ENCODE data around the gene HOXA2.

Gene HOXA2

DNA sequence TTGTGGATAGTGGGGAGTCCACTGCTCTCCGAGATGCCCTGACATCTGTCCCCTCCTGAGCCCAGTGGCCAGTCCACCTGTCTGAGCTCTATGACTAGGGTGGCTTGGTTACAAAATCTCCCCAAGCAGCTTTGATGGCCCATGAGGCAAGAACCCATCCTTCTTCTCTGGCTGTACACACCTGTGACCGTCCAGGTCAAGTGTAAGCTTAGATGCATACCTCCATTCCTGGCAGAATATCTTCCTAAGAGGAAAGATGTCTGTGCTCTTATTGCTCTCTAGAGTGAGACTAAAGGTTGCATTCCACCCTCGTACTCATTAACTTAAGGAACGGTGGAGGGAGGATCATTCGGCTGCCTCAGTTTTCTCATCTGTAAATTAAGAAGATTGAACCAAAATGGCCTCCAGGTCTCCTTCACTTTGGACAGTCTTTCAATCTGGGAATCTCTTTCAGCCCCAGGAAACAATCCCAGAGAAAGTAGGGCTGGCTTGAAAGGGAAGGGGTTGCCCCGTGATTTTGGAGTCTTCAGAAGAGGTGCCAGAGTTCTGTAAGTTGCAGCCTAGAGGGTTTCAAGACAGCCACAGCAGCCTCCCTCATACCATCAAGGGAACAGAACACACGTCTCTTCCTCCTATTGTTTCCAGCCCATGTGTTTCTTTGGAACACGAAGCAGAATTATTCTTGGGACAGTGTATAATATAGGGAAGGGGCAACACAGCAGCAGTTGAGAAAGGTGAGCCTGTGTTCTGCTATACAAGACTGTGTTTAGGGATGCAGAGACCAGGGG lies 22.6 kb upstream of the HOXA2 start:
- DNase-seq: no peak

GRCh38 chr7:27124096-27124901 lies 21.8 kb upstream of the HOXA2 start:
- DNase-seq: no peak

GRCh38 chr7:27123477-27124053 lies 21.1 kb upstream of the HOXA2 start:
- DNase-seq: no peak

GRCh38 chr7:27123007-27123476 lies 20.6 kb upstream of the HOXA2 start:
- no peak for DNase-seq

- no peak for DNase-seq
Observed at GRCh38 chr7:27122077-27122910, 19.8 kb upstream of the HOXA2 start.

GRCh38 chr7:27121684-27122076 lies 19.2 kb upstream of the HOXA2 start:
- DNase-seq: no peak

GRCh38 chr7:27119412-27119911 lies 17.0 kb upstream of the HOXA2 start:
- no peak for DNase-seq

DNA sequence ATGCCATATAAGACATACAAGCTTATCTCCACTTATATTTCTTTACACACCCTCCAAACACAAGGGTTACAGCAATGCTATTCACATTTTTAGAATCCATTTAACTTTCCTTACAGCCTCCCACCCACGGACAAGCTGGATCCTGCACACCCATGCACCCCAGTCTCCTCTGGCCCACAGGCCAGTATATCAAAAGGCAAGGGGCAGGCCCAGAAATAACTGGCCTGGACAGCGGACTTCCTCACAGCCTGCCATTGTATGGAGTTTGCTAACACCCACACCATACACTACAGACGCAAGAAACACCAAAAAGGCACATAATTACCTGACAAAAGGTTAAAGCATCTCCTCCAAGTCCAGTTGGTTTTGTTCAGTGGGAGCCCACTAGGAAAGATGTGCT lies 16.1 kb upstream of the HOXA2 start:
- no peak for DNase-seq

DNA sequence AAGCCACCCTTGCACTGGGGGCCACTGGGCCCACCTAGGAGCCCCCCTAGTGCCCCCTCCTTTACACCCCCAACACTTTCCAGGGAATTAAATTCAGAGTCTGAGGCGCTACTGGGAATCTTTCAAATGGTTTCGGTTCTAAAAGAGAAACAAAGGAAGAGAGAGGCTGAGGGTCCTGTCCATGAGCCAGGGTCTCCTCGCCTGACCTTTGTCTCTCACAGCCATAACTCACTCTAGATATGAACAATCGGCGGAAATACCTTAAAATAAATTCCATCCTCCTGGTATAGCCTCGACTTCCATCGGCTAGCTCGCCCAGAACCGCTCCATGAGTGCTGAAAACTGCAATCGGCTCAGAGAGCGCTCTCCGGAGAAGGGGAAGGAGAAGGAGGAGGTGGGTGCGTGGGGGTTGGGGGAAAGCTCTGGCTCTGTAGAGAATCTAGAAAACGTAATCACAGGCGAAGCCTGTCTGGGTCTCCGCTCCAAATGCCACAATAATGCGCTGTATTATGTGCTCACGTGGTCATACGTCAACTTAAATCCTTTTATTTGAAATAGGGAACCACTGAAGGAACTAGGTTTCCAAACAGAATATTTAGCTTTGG lies 15.5 kb upstream of the HOXA2 start:
- no peak for DNase-seq

GRCh38 chr7:27116962-27117886 lies 14.7 kb upstream of the HOXA2 start:
- no peak for DNase-seq

DNA sequence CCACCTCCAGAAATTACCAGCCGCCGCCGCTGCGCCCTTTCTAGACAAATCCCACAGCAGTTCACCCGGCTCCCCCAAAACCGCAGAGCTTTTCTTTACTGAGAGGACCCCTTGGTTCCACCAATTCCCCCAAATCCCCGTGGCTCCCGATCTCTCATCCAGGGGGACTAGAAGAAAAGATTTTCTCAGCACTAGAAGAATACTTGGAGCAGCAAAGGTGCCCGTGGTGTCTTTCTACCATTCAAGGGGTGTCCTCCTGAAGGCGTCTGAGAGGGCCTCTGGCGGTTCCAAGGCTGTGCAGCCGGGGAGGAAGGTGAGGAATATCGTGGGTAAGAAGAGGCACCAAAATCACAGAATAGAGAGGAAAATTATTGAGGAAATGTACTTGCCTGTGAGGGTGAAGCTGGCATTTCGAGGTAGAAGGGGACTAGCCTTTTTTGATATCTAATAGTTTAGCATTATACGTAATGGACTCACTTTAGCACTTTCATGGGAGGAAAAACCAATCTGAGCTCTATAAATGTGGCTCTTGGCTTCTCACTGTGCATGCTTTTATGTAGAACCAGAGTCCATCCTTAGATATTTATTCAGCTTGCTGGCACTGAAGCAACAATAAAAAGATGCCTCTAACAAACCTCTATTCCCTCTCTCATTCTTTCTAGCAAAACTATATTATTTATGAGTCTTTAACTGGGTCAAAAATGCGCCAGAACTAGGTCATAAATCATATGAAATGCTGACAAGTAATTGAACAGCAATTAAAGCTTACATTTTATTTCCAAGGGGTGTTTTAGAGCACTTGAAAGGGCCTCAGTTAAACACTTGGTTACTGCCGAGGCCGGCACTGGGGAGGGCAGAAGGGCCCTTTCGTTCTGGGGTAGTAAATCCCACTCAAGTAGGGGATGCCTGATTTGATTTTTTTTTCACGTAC lies 13.8 kb upstream of the HOXA2 start:
- DNase-seq: no peak

DNA sequence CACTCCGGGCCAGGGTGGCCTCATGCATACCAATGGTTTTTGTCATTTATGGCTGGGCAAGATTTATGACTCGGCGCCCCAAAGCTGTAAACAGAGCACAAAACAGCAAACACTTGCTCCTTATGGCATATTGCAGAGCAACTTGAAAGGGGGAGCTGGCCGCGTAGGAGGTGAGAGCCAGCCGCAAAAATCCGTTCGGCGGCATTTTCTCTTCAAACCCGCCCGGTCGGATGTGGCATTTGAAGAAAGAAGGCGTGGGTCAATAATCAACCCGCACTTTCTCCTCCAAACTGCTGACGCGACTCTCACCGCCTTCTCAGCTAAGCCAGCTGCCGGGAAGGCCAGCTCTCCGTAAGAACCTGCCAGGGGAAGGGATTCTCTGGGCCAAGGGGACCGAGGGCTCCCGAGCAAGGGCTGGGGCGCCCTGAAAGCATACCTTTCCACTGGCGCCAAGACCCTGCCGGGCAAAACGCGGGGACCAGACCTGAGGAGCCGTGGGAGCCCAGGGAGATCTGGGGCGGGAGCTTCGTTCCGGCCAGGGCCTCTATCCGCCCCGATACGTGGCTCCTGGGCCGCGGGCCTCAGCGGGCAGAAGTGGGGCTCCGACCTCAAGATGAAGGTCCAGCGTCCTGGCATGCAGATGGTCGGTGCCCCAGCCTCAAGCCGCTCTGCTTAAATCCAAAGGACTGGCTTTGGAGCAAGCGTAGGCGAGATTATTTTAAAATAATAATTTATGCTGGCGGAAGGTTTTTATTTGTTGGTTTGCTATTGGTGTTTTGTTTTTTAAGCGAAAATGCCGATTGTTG lies 12.9 kb upstream of the HOXA2 start:
- DNase-seq: no peak

DNA sequence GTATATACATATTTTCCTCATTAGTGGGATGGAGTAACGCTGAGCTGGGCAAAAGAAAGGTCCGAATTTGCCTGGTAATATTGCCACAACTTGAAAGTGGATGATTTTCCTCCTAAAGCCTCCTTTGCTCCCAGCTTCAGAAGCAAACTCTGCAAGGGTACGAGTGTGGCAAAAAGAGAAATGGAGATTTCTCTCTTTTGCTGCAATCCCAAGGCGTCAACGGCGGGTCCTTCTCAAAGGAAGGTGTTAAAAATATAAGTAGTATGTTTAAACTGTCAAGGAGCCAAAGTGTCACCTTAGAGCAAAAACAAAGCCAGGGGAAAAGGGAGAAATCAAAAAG lies 12.4 kb upstream of the HOXA2 start:
- DNase-seq: no peak

GRCh38 chr7:27113991-27114769 lies 11.7 kb upstream of the HOXA2 start:
- no peak for DNase-seq

DNA sequence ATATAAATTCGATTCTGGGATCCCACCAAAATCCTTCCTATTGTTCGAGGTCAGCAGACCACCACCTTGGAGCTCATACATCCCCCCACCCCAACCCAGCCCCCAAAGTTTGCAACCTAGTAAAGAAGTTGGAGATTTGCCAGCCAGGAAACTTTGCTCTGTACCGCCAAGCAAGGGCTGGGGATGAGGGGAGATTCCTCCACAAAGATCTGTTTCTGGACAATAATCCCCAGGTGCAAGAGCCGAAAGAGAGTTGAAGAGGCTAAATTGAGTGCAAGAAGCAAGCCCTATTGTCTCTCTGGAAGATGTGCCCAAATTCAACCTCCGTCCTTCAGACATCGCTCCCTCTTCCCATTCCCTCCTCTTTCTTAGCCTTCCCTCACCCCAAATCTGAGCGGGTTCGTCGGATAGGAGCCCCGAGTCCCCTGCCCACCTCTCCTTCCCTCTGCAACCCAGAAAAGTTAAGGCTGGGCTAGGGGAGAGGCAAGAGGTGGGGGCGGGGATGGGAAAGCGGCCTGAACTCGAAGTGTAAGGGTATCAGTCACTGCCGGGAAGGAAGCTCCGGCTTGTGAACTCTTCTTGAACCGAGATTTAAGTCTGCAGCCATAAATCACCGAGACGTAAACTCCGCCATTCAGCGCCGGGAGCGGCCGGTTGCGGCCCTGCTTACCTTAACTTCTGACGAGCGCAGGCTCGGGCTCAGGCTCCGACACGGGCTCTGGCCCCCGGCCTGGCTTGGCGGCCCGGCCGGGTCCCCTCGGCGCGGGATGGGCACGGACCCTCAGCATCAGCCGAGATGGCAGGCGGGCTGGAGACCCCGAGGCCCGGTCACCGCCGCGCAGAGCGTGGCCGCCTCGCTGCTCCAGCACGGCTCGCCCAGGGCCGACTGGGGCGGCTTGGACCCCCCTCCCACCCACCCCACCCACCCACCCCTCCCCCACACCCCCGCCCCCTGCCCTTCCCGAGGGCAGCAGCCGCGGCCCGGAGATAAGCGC lies 10.8 kb upstream of the HOXA2 start:
- no peak for DNase-seq

DNA sequence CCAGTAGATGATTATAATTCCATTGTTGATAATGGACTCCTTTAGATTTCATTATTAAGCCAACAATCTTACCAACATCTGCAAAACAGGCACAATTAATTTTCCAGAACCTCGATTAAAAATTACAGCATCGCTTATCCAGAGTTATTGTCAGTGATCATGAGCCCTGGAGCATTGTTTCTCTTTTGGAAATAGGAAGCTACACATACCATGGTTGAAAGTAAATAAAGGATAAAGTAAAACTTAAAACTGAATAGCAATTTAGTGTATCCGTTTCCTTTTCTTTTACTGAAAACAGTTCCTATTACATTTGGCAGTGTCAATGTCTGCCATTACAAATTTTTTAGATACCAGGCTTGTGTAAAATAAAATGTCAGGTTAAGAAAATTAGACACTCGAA lies 9.9 kb upstream of the HOXA2 start:
- no peak for DNase-seq

GRCh38 chr7:27111751-27112277 lies 9.3 kb upstream of the HOXA2 start:
- no peak for DNase-seq
